ENCODE measurements around the gene B4GAT1. TPM values are rescaled to one million over a fixed set of nuclear protein-coding genes. Genes with fewer than 3 reads are reported as not detected.

Gene B4GAT1
- total RNA-seq, 1 experiment from 2014 or later: 6.7 TPM

DNA sequence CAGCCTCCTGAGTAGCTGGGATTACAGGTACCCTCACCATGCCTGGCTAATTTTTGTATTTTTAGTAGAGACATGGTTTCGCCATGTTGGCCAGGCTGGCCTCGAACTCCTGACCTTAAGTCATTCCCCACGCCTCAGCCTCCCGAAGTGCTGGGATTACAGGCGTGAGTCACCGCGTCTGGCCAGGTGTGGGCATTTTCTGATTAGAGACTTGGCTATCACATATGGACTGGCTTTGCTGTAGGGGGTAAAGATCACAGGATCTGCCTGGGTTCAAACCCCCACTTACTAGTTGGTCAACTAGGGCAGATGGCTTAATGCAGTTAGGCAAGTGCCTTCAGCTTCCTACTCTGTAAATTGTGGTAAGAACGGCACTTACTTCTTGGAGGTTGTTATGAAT lies 37.1 kb downstream of the B4GAT1 start:
- Histone ChIP-seq H3K9me3 (ENCODE audit: control insufficient read depth in 1 of 2, insufficient read depth in 1 of 2, low read depth in 1 of 2, low read length in 2 of 2) (no peaks in the 10 kb centered on the region), H3K9me2 (ENCODE audit: insufficient read depth) (no peaks in the 10 kb centered on the region), H3K4me3 (replicated peaks in 1 of 2; ENCODE audit: low read depth in 1 of 2, low read length in 2 of 2) (no peak overlapping the region), H3K79me2 (ENCODE audit: insufficient read depth, low read length) (no peaks in the 10 kb centered on the region), H3K9ac (ENCODE audit: low read length) (no peak overlapping the region), H3K4me1 (ENCODE audit: control insufficient read depth in 1 of 2, insufficient read depth in 2 of 2, low read length in 2 of 2) (peaks cover 16 to 37% of the 10 kb centered on the region in 2 experiments), H3K4me2 (ENCODE audit: low read length) (no peak overlapping the region), H3K27me3 (ENCODE audit: insufficient read depth, low read length) (no peaks in the 10 kb centered on the region), H2AFZ (ENCODE audit: low read depth, low read length, poor library complexity, severe bottlenecking) (no peak overlapping the region), H3K36me3 (ENCODE audit: control insufficient read depth in 1 of 2, insufficient read depth in 2 of 2, low read length in 2 of 2) (no peaks in the 10 kb centered on the region), H4K20me1 (ENCODE audit: insufficient read depth) (no peaks in the 10 kb centered on the region), H3K27ac (ENCODE audit: low read depth, low read length) (no peak overlapping the region)
- no TSS peak for BruUV-seq (replicated peaks)
- RAD21 ChIA-PET (ENCODE audit: low non-redundant PET in 1 of 2, low total read pairs in 2 of 2, uncharacterized antibody in 2 of 2, unreplicated experiment in 2 of 2): interaction anchor here in 1 of 2 experiments (2.9 kb wide), 1 partner anchor 25 kb away, joined by 12 read pairs; the partner anchor contains the start of gene RIN1
- ATAC-seq (no peak), DNase-seq (ENCODE audit: low read depth, low spot score) (no peak)
- TF ChIP-seq JUND (IDR thresholded peaks at IDR 0.05) (no peak), RAD21 (IDR thresholded peaks at IDR 0.05; ENCODE audit: low read depth) (no peak), POLR2AphosphoS5 (IDR thresholded peaks at IDR 0.05; ENCODE audit: low read depth, low read length) (no peak), SP1 (IDR thresholded peaks at IDR 0.05; ENCODE audit: low read depth) (no peak), ZFX (IDR thresholded peaks at IDR 0.05) (no peak), EZH2phosphoT487 (IDR thresholded peaks at IDR 0.05; ENCODE audit: borderline replicate concordance) (no peak), SIN3A (IDR thresholded peaks at IDR 0.05; ENCODE audit: low read depth) (no peak)
- TF ChIP-seq, protein P1, sequence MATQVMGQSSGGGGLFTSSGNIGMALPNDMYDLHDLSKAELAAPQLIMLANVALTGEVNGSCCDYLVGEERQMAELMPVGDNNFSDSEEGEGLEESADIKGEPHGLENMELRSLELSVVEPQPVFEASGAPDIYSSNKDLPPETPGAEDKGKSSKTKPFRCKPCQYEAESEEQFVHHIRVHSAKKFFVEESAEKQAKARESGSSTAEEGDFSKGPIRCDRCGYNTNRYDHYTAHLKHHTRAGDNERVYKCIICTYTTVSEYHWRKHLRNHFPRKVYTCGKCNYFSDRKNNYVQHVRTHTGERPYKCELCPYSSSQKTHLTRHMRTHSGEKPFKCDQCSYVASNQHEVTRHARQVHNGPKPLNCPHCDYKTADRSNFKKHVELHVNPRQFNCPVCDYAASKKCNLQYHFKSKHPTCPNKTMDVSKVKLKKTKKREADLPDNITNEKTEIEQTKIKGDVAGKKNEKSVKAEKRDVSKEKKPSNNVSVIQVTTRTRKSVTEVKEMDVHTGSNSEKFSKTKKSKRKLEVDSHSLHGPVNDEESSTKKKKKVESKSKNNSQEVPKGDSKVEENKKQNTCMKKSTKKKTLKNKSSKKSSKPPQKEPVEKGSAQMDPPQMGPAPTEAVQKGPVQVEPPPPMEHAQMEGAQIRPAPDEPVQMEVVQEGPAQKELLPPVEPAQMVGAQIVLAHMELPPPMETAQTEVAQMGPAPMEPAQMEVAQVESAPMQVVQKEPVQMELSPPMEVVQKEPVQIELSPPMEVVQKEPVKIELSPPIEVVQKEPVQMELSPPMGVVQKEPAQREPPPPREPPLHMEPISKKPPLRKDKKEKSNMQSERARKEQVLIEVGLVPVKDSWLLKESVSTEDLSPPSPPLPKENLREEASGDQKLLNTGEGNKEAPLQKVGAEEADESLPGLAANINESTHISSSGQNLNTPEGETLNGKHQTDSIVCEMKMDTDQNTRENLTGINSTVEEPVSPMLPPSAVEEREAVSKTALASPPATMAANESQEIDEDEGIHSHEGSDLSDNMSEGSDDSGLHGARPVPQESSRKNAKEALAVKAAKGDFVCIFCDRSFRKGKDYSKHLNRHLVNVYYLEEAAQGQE (IDR thresholded peaks at IDR 0.05; ENCODE audit: low read depth): no peak
- TF ChIP-seq, protein P2, sequence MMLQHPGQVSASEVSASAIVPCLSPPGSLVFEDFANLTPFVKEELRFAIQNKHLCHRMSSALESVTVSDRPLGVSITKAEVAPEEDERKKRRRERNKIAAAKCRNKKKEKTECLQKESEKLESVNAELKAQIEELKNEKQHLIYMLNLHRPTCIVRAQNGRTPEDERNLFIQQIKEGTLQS (IDR thresholded peaks at IDR 0.05): no peak
- CTCF ChIA-PET: interaction anchor here (2.6 to 3.4 kb wide), 2 partner anchors 22 to 76 kb away, joined by 25 to 121 read pairs; partner anchors contain the start of gene YIF1A
- POLR2A ChIA-PET: no interaction called here
- intact Hi-C loops (cut with micrococcal nuclease): loop anchor here (5.0 kb wide), 2 partner anchors 62 to 77 kb away; partner anchors contain the start of gene SLC29A2
